HepG2 (cell line): ENCODE data around the gene PRR35. TPM values are rescaled to one million over a fixed set of nuclear protein-coding genes. Genes with fewer than 3 reads are reported as not detected.

Experiments used
- GABPB1 ChIP-seq: IDR thresholded peaks from 2 replicates; pipeline ENCODE4 v1.6.1; 2016; ENCODE audit warnings: mild to moderate bottlenecking, missing genetic modification reagents, moderate library complexity, missing compliant biosample characterization
- HDAC1 ChIP-seq: sonication (generic); formaldehyde crosslinking; IDR thresholded peaks from 2 replicates; pipeline ENCODE4 v1.5.1; 2020; ENCODE audit warnings: mild to moderate bottlenecking, missing genetic modification reagents
- KAT8 ChIP-seq: IDR thresholded peaks from 2 replicates; pipeline ENCODE4 v1.6.1; 2016; ENCODE audit warnings: missing genetic modification reagents, missing compliant biosample characterization
- MAZ ChIP-seq, 2 experiments: sonication (generic) in 1 of 2; formaldehyde crosslinking in 1 of 2; IDR thresholded peaks; 2 replicates each; pipeline versions ENCODE4 v1.5.0 to v1.6.1; 2012 to 2020; ENCODE audit warnings: low read depth in 2 of 2, mild to moderate bottlenecking in 2 of 2, borderline replicate concordance in 1 of 2, improper control_type of control experiment in 1 of 2, low read length in 1 of 2, missing genetic modification reagents in 1 of 2, moderate library complexity in 1 of 2
- REPIN1 ChIP-seq: sonication (generic); formaldehyde crosslinking; IDR thresholded peaks from 2 replicates; pipeline ENCODE4 v1.8.0; 2022; ENCODE audit warnings: missing genetic modification reagents, low read depth, mild to moderate bottlenecking, borderline replicate concordance
- ZNF552 ChIP-seq: sonication (generic); formaldehyde crosslinking; IDR thresholded peaks from 2 replicates; pipeline ENCODE4 v1.9.0; 2022; ENCODE audit warnings: missing genetic modification reagents, mild to moderate bottlenecking, borderline replicate concordance
- ZNF557 ChIP-seq: sonication (generic); formaldehyde crosslinking; IDR thresholded peaks from 2 replicates; pipeline ENCODE4 v1.4.0; 2020; ENCODE audit warnings: missing genetic modification reagents
- polyA plus RNA-seq, 8 experiments: library from polyadenylated mRNA; depleted of rRNA in 3 of 8; stranded (reverse) in 7 of 8; unstranded in 1 of 8; fragments of >200 nt; fragmentation: Illumina TruSeq in 4 of 8; extraction: Trizol in 4 of 8; gene quantifications; 2 replicates each; pipeline versions ENCODE4 v1.2.1 to v1.2.3, GENCODE V29; 2011 to 2016; ENCODE audit warnings: low read depth in 4 of 8, missing spikeins in 1 of 8, mixed read lengths in 1 of 8; ENCODE audit not compliant: insufficient read depth in 1 of 8
- total RNA-seq, 5 experiments: library from RNA; depleted of rRNA; stranded (reverse); fragments of >200 nt; fragmentation: Illumina TruSeq; extraction: Trizol; gene quantifications; 2 replicates each; pipeline ENCODE4 v1.2.3, GENCODE V29; 2016; ENCODE audit warnings: low read depth in 1 of 5
- TF ChIP-seq, protein P1 (sequence below): sonication (generic); formaldehyde crosslinking; IDR thresholded peaks from 2 replicates; pipeline ENCODE4 v1.4.0; 2020; ENCODE audit warnings: missing genetic modification reagents
- TF ChIP-seq, protein P2 (sequence below), 2 experiments: sonication (generic) in 1 of 2; formaldehyde crosslinking in 1 of 2; IDR thresholded peaks; 2 replicates each; pipeline versions ENCODE4 v1.4.0 to v1.6.1; 2018 to 2020; ENCODE audit warnings: missing genetic modification reagents in 2 of 2, borderline replicate concordance in 1 of 2, low read depth in 1 of 2, mild to moderate bottlenecking in 1 of 2, missing biosample characterization in 1 of 2
- TF ChIP-seq, protein P3 (sequence below): sonication (generic); formaldehyde crosslinking; conservative IDR thresholded peaks from 2 replicates; pipeline ENCODE4 v1.8.0; 2022; ENCODE audit warnings: mild to moderate bottlenecking, moderate library complexity, missing genetic modification reagents
- TF ChIP-seq, protein P4 (sequence below): sonication (generic); formaldehyde crosslinking; IDR thresholded peaks from 2 replicates; pipeline ENCODE4 v1.4.0; 2020; ENCODE audit warnings: missing genetic modification reagents
- TF ChIP-seq, protein P5 (sequence below): IDR thresholded peaks from 2 replicates; pipeline ENCODE4 v1.6.1; 2016; ENCODE audit warnings: mild to moderate bottlenecking
- TF ChIP-seq, protein P6 (sequence below): sonication (generic); formaldehyde crosslinking; IDR thresholded peaks from 2 replicates; pipeline ENCODE4 v1.4.0; 2020; ENCODE audit warnings: missing genetic modification reagents
- TF ChIP-seq, protein P7 (sequence below): sonication (generic); formaldehyde crosslinking; IDR thresholded peaks from 2 replicates; pipeline ENCODE4 v1.8.1; 2023; ENCODE audit warnings: missing genetic modification reagents, inconsistent platforms, borderline replicate concordance

The PRR35 gene
- total and polyA plus RNA-seq, 2 of the 13 experiments (the other 11 are each of a cell fraction or from before 2014, with no cell fraction given) = 0.07 to 0.16 TPM

DNA sequence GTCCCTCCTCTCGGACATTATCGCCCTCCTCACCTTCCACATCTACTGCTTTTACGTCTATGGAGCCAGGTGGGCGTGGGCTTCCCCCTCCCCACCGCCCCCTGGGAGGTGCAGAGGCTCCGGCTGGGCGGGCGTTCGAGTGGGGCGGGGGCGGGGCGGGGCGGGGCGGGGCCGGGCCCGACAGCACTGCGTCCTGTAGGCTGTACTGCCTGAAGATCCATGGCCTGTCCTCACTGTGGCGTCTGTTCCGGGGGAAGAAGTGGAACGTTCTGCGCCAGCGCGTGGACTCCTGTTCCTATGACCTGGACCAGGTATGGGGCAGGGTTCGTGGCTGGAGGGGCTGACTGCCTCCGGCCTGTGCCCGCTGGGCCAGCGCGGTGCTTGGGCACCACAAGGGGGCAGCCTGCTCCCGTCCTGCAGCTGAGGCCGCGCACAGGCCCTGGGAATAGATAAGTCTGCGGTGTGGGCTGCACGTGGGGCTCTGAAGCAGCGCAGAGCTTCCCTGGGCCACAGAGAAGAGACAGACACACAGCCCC lies 18.7 kb downstream of the PRR35 start (continued):
- TF ChIP-seq, protein P1, sequence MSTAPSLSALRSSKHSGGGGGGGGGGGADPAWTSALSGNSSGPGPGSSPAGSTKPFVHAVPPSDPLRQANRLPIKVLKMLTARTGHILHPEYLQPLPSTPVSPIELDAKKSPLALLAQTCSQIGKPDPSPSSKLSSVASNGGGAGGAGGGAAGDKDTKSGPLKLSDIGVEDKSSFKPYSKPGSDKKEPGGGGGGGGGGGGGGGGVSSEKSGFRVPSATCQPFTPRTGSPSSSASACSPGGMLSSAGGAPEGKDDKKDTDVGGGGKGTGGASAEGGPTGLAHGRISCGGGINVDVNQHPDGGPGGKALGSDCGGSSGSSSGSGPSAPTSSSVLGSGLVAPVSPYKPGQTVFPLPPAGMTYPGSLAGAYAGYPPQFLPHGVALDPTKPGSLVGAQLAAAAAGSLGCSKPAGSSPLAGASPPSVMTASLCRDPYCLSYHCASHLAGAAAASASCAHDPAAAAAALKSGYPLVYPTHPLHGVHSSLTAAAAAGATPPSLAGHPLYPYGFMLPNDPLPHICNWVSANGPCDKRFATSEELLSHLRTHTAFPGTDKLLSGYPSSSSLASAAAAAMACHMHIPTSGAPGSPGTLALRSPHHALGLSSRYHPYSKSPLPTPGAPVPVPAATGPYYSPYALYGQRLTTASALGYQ (CRISPR knock-in tag) = no peak
- TF ChIP-seq ZNF552 (CRISPR knock-in tag) (0 out of 2 replicates have a peak, but pooled peaks have one; percentile 20), MAZ (IDR thresholded peaks at IDR 0.05; ENCODE audit: borderline replicate concordance, low read depth, low read length) (no peak), MAZ (CRISPR knock-in tag; IDR thresholded peaks at IDR 0.05; ENCODE audit: low read depth) (0 out of 2 replicates have a peak, but pooled peaks have one; percentile 47), KAT8 (CRISPR knock-in tag) (peak; percentile 40; the same call in 1 of the 2 replicates), GABPB1 (CRISPR knock-in tag) (peak; percentile 72), HDAC1 (CRISPR knock-in tag) (peak; percentile 64), REPIN1 (CRISPR knock-in tag) (peak; percentile 47; the same call in 1 of the 2 replicates), ZNF557 (CRISPR knock-in tag) (no peak)
- TF ChIP-seq, protein P2, sequence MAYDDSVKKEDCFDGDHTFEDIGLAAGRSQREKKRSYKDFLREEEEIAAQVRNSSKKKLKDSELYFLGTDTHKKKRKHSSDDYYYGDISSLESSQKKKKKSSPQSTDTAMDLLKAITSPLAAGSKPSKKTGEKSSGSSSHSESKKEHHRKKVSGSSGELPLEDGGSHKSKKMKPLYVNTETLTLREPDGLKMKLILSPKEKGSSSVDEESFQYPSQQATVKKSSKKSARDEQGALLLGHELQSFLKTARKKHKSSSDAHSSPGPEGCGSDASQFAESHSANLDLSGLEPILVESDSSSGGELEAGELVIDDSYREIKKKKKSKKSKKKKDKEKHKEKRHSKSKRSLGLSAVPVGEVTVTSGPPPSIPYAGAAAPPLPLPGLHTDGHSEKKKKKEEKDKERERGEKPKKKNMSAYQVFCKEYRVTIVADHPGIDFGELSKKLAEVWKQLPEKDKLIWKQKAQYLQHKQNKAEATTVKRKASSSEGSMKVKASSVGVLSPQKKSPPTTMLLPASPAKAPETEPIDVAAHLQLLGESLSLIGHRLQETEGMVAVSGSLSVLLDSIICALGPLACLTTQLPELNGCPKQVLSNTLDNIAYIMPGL (CRISPR knock-in tag; IDR thresholded peaks at IDR 0.05; ENCODE audit: borderline replicate concordance in 1 of 2, low read depth in 1 of 2) = peak; percentile 66 to 85; a peak in 2 of 4 replicates
- TF ChIP-seq, protein P3, sequence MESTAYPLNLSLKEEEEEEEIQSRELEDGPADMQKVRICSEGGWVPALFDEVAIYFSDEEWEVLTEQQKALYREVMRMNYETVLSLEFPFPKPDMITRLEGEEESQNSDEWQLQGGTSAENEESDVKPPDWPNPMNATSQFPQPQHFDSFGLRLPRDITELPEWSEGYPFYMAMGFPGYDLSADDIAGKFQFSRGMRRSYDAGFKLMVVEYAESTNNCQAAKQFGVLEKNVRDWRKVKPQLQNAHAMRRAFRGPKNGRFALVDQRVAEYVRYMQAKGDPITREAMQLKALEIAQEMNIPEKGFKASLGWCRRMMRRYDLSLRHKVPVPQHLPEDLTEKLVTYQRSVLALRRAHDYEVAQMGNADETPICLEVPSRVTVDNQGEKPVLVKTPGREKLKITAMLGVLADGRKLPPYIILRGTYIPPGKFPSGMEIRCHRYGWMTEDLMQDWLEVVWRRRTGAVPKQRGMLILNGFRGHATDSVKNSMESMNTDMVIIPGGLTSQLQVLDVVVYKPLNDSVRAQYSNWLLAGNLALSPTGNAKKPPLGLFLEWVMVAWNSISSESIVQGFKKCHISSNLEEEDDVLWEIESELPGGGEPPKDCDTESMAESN (CRISPR knock-in tag) = no peak
- TF ChIP-seq, protein P4, sequence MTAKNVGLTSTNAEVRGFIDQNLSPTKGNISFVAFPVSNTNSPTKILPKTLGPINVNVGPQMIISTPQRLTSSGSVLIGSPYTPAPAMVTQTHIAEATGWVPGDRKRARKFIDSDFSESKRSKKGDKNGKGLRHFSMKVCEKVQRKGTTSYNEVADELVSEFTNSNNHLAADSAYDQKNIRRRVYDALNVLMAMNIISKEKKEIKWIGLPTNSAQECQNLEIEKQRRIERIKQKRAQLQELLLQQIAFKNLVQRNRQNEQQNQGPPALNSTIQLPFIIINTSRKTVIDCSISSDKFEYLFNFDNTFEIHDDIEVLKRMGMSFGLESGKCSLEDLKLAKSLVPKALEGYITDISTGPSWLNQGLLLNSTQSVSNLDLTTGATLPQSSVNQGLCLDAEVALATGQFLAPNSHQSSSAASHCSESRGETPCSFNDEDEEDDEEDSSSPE (CRISPR knock-in tag) = no peak
- TF ChIP-seq, protein P5, sequence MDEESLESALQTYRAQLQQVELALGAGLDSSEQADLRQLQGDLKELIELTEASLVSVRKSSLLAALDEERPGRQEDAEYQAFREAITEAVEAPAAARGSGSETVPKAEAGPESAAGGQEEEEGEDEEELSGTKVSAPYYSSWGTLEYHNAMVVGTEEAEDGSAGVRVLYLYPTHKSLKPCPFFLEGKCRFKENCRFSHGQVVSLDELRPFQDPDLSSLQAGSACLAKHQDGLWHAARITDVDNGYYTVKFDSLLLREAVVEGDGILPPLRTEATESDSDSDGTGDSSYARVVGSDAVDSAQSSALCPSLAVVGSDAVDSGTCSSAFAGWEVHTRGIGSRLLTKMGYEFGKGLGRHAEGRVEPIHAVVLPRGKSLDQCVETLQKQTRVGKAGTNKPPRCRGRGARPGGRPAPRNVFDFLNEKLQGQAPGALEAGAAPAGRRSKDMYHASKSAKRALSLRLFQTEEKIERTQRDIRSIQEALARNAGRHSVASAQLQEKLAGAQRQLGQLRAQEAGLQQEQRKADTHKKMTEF (CRISPR knock-in tag) = peak; percentile 41; the same call in 1 of the 2 replicates
- TF ChIP-seq, protein P6, sequence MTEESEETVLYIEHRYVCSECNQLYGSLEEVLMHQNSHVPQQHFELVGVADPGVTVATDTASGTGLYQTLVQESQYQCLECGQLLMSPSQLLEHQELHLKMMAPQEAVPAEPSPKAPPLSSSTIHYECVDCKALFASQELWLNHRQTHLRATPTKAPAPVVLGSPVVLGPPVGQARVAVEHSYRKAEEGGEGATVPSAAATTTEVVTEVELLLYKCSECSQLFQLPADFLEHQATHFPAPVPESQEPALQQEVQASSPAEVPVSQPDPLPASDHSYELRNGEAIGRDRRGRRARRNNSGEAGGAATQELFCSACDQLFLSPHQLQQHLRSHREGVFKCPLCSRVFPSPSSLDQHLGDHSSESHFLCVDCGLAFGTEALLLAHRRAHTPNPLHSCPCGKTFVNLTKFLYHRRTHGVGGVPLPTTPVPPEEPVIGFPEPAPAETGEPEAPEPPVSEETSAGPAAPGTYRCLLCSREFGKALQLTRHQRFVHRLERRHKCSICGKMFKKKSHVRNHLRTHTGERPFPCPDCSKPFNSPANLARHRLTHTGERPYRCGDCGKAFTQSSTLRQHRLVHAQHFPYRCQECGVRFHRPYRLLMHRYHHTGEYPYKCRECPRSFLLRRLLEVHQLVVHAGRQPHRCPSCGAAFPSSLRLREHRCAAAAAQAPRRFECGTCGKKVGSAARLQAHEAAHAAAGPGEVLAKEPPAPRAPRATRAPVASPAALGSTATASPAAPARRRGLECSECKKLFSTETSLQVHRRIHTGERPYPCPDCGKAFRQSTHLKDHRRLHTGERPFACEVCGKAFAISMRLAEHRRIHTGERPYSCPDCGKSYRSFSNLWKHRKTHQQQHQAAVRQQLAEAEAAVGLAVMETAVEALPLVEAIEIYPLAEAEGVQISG (CRISPR knock-in tag) = peak; percentile 90
- TF ChIP-seq, protein P7, sequence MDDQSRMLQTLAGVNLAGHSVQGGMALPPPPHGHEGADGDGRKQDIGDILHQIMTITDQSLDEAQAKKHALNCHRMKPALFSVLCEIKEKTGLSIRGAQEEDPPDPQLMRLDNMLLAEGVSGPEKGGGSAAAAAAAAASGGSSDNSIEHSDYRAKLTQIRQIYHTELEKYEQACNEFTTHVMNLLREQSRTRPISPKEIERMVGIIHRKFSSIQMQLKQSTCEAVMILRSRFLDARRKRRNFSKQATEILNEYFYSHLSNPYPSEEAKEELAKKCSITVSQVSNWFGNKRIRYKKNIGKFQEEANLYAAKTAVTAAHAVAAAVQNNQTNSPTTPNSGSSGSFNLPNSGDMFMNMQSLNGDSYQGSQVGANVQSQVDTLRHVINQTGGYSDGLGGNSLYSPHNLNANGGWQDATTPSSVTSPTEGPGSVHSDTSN (CRISPR knock-in tag) = no peak
